ENCODE results near the gene MSI1.
"Not testable (repeated sequence)": the region's sequence is repeated elsewhere in the genome, so short reads cannot be mapped to it uniquely, and the experiment has no call there.

The MSI1 gene

DNA sequence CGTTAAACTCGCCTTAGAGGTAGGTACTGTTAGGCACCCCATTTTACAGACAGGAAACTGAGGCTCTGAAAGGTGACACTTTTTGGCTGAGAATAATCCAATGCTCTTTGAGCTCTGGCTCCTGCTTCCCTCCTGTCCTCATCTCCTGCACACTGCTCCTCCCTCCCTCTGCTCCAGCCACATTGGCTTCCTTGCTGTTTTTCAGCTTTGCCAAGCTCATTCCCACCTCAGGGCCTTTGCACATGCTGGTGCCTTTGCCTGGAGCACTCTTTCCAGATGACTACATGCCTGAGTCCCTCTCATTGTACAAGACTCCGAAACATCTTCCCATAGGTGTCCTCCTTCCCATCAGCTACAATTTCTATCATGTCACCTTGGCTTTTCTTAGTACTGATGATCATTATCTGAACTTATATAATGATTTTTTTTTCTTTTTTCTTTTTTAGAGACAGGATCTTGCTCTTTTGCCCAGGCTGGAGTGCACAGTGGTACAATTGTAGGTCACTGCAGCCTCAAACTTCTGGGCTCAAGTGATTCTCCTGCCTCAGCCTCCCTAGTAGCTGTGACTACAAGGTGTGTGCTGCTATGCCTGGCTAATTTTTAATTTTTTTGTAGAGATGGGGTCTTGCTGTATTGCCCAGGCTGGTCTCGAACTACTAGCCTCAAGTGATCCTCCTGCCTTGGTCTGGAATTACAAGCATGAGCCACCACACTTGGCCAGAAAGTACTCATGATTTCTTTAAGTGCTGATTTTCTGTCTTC lies 15.2 kb downstream of the MSI1 start:
- DNase-seq, result no peak

DNA sequence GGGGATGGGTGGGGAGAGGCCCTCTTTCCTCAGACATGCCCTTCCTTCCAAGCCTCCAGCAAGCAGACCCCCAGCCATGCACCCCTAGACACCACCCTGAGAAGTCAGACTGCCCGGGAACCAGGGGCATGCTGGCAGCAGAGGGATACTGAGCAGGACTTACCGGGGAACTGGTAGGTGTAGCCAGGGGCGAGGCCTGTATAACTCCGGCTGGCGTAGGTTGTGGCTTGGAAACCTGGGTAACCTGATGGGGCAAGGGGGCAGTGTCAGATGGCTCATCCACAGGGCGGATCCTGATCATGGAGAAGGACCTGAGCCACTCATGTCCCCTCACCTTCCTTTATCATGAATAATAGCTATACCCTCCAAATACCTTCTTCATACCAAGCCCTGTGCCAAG lies 15.8 kb downstream of the MSI1 start:
- no peak for DNase-seq

DNA sequence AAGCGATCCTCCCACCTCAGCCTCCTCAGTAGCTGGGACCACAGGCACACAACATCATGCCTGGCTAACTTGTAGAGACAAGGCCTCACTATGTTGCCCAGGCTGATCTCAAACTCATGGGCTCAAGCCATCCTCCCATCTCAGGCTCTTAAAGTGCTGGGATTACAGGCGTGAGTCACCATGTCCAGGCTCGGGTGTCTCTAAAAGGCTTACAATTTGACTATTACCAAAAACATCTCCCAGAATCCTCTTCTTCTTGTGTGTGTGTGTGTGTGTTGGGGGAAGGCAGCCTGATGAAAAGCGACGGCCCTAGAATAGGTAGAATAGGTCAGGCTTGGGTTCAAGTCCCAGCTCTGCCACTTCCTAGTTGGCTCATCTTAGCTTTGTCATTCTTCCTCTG lies 16.8 kb downstream of the MSI1 start:
- no peak for DNase-seq

DNA sequence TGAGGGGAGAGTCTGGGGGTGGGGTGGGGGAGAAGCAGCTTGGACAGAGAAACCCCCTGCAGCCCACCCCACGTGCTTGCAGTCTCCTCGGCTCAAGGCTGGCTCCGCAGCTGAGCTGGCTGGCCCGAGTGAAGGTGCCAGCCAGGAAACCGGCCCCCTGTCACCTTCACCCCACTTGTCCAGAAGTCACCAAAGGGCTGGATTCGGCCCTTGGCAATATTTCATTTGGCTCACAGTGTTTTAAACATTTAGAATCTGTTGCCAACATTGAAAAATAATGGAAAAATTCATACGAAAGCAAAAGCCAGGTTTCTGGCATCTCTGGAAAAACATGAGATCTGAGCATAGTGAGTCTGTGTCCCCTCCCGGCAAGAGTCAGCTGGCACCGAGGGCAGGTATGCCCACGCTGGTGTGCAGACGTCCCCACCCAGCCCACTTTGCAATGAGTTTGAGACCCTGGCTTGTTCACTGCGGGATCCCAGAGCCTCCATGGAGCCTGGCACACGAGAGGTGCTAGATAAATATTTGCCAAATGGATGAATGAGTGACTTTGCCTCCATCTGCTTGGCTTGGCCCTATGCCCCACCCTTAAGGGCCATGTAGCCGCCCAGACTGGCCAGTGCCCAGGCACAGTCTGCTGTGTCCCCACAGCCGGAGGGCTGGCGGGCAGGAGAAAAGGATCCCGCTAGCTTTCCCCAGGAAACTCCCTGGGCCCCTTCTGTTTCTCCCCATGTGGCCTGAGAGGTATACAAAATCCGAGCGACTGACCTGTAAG lies 18.2 kb downstream of the MSI1 start:
- DNase-seq, result no peak

DNA sequence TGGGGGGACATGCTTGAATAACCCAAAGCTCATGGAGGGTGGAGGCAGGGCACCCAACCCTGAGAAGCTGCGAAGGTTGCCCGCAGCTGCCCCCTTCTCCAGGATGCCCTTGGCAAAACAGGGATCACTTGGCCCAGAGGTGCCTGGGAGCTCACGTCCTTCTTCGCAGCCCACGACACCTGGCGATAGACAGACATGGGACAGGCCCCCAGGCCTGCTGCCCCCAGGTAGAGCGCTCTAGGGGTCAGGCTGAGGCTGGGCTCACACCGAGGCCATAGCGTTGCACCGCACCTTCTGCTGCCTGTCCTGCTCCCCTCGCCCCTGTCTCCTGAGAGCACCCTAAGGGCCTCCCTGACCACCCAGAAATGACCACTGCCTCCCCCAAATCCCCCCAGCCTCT lies 21.2 kb downstream of the MSI1 start:
- DNase-seq, result no peak

DNA sequence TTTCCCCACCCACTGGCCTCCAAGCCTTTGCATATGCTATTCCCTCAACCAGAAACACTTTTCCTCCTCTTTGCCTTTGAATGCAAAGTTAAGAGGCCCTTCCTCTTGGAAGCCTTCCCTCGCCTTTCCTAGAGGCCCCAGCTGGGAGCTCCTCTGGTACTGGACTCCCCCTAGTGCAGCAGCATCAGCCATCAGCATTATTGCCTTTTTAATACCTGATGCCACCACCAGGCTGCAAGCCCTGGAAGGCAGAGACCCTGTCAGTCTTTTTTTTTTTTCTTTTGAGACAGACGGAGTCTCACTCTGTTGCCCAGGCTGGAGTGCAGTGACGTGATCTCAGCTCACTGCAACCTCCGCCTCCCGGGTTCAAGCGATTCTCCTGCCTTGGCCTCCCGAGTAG lies 22.3 kb downstream of the MSI1 start:
- DNase-seq, result no peak

DNA sequence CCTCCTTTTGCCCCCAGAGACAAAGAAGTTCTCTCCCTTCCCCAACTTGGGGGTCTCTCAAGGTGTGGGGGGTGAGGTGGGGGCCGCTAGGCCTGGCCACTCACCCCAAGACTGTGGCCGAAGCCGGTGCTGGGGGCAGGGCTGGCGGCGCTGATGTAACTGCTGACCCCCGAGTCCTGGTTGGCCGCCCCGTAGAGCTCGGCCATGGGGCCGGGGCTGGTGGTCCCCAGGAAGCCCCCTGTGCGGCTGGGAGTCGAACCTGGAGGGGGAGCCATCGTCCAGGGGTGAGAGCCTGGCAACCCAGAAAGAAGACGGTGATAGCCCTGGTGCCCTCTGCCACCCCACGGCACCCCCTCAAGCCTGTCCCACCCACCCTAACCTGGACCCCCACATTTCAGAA lies 22.9 kb downstream of the MSI1 start:
- DNase-seq, result no peak

DNA sequence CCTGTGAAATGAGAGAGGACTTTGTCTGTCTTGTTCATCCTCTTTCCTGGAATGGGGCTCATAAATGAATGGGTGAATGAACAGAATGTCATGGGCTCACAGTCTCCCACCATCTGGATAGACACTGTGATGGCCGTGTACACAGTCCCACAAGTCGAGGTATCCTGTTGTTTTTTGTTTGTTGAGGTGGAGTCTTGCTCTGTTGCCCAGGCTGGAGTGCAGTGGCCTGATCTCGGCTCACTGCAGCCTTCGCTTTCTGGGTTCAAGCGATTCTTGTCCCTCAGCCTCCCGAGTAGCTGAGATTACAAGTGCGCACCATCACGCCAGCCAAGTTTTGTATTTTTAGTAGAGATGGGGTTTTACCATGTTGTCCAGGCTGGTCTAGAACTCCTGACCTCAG lies 25.3 kb downstream of the MSI1 start:
- DNase-seq, result no peak

DNA sequence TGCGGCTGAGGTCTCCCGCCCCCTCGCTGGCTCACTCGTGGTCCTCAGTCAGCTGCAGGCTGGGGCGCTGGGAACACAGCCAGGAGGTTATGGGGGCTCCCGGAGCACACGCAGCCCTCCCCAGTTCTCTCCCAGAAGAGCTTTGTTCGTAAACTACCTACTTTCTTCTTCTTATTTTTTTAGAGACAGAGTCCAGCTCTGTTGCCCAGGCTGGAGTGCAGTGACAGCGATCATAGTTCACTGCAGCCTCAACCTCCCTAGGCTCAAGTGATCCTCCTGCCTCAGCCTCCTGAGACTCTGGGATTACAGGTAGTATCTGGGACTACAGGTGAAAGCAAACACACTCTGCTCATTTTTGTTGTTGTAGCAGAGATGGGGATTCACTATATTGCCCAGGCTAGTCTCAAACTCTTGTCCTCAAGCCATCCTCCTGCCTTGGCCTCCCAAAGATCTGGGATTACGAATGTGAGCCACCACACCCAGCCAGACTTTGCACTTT lies 25.9 kb downstream of the MSI1 start:
- no peak for DNase-seq

DNA sequence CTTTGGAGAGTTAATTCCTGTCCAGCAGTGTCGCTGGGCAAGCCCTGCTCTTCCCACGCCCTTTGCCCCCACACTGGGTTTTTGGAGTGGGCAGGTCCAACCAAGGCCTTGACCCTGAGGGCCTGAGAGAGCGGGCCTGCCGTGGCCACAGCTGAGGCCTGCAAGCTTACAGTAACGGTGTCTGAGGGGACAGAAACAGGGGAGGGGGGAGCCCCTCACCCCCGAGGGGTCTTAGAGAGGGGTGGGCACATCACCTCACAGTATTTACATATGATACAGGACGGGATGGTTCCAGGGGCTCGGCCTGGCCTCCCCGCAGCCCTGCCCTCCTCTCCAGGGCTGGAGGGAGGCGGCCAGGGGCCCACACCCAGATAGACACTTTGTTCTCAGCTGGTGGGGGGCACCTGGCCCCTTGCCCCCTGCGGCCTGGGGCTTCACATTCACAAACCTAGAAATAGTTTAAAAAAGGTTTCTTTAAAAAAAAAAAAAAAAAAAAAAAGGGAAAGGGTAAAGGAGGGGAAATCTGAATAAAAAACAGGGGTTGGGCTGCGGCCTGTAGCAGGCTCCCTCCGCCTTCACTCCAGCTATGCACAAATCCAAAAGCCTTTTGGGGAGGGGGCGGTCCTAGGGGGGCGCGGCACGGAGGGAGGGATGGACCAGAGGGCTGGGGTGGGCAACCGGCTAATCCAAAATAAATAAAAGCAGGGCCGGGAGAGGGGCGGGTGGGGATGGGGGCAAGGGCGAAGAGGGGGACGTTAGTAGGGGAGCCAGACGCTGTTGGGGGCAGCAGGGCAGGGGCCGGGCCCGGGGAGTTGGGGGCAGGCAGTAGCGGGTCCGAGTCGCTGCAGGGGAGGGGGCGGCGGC lies 26.6 kb downstream of the MSI1 start:
- DNase-seq, result no peak

DNA sequence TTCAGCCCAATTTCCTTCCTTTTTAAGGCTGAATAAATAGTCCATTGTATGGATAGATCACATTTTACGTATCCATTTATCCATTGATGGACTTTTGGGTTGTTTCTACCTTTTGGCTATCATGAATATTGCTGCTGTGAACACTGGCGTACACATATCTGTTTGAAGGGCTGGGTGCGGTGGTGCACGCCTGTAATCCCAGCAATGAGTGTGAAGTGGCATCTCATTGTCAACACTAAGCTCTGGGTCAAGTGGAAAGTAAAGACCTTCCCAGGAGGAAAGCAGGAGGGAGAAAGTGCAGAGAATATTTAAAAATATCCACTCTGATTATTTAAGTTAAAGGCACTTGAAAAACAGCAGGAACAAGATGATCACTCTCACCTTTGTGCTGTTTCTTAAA lies 29.7 kb downstream of the MSI1 start:
- no peak for DNase-seq

DNA sequence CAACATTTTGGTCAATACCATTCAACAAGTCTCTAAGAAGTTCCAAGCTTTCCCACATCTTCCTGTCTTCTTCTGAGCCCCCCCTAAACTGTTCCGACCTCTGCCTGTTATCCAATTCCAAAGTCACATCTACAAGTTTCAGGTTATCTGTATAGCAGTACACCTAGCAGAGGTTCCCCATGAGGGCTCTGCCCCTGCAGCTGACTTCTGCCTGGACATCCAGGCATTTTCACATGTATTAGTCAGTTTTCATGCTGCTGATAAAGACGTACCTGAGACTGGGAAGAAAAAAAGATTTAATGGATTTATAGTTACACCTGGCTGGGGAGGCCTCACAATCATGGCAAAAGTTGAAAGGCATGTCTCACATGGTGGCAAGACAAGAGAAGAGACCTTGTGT lies 31.2 kb downstream of the MSI1 start:
- no peak for DNase-seq

DNA sequence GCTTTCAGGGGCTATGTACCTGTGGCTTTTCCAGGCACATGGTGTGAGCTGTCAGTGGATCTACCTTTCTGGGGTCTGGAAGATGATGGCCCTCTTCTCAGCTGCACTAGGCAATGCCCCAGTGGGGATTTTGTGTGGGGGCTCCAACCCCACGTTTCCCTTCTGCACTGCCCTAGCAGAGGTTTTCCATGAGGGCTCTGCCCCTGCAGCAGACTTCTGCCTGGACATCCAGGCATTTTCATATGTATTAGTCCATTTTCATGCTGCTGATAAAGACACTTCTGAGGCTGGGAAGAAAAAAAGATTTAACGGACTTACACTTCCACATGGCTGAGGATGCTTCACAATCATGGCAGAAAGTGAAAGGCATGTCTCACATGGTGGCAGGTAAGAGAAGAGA lies 32.6 kb downstream of the MSI1 start:
- not testable (repeated sequence) for DNase-seq

DNA sequence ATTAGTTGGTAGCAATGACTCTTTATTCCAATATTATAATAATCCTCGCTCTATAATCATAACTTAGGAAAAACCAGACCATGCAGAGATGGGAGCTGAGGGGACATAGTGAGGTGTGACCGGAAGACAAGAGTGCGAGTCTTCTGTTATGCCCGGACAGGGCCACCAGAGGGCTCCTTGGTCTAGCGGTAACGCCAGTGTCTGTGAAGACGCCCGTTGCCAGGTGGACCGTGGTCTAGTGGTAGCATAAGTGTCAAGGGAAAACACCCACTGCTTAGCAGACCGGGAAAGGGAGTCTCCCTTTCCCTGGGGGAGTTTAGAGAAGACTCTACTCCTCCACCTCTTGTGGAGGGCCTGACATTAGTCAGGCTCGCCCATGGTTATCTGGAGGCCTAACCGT lies 33.5 kb downstream of the MSI1 start:
- DNase-seq, result not testable (repeated sequence)

DNA sequence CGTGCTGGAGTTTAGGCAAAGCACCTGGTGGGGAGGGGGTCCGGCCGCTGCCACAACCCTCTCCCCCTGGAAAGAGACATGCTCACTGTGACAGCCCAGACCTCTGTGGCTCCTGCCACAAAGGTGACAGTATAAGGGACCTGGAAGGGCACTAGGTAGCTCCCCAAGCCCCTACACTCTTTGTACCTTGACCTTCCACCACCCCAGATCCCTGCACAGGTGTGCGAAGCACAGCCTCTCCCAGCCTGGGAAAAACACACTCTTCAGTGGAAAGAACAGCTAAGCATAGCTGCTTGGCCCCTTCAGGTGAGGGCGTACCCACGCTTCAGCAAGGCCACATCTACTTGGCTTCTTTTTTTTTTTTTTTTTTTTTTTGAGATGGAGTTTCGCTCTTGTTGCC lies 36.4 kb downstream of the MSI1 start:
- no peak for DNase-seq

DNA sequence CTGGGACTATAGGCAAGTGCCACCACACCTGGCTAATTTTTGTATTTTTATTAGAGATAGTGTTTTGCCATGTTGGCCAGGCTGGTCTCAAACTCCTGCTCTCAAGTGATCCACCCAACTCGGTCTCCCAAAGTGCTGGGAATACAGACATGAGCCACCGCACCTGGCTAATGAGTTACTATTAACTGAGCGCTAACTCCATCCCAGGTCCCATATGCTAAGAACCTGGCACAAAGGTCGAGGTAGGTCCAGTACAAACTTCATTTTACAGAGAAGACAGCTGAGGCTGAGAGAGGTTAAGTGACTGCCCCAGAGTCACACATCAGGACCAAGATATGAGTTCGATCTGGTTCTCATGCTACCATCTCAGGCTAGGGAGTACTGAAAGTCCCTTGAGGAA lies 36.9 kb downstream of the MSI1 start:
- no peak for DNase-seq

DNA sequence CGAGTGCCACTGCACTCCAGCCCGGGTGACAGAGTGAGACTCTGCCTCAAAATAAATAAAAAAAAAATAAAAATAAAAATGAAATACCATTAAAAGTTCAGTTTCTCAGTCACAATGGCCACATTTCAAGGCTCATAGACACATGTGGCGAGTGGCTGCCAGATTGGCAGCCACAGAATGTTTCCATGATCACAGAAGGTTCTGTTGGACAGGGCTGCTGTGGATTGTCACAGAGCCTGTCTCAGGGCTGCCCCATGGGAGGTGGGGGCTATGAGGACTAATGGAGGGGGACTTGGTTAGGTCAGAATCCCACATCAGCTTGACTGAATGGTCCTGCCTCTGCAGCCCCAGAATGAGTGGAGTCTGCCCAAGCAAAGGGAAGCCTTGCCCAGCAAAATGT lies 37.6 kb downstream of the MSI1 start:
- no peak for DNase-seq

DNA sequence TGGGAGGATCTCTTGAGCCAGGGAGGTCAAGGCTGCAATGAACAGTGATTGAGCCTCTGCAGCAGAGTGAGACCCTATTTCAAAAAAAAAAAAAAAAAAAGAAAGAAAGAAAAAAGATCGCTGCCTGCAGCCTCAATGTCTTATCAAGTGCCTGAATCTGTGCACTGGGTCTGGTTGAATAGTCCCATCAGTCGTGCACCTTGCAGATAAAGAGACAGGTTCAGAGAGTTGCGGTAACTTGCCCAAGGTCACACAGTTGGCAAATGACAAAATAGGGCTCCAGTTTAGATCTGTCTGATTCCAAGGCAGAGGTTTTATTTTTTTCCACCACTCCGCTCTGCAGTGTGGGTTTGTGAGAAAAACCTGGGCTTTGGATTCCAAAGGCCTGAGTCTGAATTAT lies 40.7 kb downstream of the MSI1 start:
- no peak for DNase-seq

DNA sequence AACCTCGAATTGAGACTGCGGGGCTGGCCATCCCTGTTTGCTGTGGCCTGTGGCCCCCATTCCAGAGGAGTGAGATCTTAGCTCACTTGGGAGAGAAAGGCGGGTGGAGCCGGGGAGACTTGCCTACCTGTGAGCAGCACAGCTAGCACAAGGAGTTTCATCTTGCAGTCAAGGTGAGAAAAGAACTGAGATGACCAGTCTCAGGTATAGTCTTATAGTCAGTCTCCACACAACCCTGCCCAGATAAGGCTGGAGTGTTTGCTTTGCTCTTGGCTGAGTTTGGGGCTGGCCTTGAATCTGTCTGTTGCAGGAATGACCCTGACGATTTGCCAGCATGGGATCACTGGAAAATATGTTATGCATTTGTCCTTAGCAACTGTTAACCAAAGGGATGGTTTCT lies 41.4 kb downstream of the MSI1 start, which contains the start of gene PLA2G1B:
Gene PLA2G1B, minus strand, starts transcription at position 187 of the 400 bp plus-strand sequence. Its CDS starts 26 bp downstream, at position 161.
- no peak for DNase-seq

DNA sequence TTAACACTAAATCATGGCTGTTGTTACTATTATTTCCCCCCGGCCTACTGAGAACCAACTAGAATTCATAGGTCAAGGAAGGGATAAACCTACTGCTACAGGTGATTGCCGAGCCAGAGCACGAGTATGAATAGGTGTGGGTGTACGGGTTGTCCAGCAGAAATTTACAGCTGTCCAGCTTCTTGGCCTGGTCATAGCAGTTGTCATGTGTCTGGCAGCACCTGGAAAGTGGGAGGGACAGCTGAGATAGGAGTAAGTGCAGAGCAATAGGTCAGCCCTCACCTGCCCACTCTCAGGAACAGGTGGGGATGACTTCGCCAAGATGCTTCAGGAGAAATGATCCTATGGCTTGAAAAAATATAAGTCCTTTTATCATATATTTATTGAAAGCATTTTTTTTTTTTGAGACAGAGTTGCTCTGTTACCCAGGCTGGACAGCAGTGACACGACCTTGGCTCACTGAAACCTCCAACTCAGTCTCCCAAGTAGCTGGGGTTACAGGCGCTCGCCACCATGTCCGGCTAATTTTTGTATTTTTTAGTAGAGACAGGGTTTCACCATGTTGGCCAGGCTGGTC lies 44.0 kb downstream of the MSI1 start:
- DNase-seq, result no peak

DNA sequence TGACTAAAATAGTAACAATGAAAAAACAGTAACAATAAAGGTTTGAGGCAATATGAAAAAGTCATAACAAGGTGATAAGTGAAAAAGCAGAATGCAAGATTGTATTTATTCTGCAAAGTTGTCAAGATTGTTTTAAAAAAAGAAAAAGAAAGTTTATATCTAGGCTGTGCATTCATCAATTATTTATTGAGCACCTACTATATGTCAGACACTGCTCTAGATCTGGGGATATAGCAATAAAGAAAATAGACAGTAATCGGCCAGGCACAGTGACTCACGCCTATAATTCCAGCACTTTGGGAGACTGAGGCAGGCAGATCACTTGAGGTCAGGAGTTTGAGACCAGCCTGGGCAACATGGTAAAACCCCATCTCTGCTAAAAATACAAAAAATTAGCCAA lies 45.2 kb downstream of the MSI1 start:
- DNase-seq, result no peak

DNA sequence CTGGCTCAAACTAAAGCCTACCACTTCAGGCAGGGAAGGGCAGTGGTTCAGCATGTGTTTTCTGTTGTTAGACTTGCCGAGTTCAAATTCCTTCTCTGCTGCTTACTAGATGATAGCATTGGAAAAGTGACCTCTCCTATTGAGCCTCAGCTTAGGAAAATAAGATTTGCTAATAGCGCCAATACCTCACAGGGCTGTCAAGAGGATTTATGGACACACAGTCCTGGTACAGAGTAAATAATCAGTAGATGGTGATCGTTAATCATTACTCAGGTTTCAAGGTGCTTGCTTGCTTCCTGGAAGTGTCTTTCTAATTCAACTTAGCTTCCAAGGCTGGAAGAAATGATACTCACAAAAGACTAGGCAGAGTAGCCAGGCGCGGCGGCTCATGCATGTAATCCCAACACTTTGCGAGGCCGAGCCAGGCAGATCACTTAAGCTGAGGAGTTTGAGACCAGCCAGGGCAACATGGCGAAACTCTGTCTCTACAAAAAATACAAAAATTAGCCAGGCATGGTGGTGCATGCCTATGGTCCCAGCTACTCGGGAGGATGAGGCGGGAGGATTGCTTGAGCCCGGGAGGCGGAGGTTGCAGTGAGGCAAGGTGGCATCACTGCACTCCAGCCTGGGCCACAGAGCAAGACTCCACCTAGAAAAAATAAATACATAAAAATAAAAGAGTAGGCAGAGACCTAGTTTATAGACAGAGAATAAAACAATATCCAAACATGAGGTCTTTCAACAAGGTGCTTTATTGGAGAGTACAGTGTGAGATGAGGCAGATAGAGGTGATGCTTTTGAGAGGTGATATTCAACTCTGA lies 47.4 kb downstream of the MSI1 start:
- DNase-seq, result no peak
